ENCODE measurements around the gene ARHGEF19. TPM values are rescaled to one million over a fixed set of nuclear protein-coding genes. Genes with fewer than 3 reads are reported as not detected.

The ARHGEF19 gene
- total RNA-seq, 1 donor from 2014 or later, result 5.7 TPM

GRCh38 chr1:16256478-16256877 is 44.0 kb upstream of the ARHGEF19 start:
- no peaks in the 10 kb centered on the region for H3K9me3 Mint-ChIP-seq (ENCODE audit: unreplicated experiment)
- H3K27me3 ChIP-seq (ENCODE audit: insufficient read depth, low read length), result no peaks in the 10 kb centered on the region
- no peak for DNase-seq (ENCODE audit: low read depth)
- H3K4me3 Mint-ChIP-seq (ENCODE audit: unreplicated experiment), result no peak overlapping the region
- H3K27ac Mint-ChIP-seq (ENCODE audit: unreplicated experiment), result peak overlapping the region; percentile 53
- H4K20me1 ChIP-seq (ENCODE audit: insufficient read depth, low read length), result peaks cover 8% of the 10 kb centered on the region
- H3K36me3 ChIP-seq (ENCODE audit: insufficient read depth, low read length), result peaks cover 5% of the 10 kb centered on the region
- H3K4me2 ChIP-seq (ENCODE audit: low read length), result no peak overlapping the region
- H3K9ac ChIP-seq (ENCODE audit: low read length), result no peak overlapping the region
- no peak overlapping the region for H3K4me3 ChIP-seq (ENCODE audit: insufficient read depth, low read depth, low read length)
- no peaks in the 10 kb centered on the region for H3K27me3 Mint-ChIP-seq (ENCODE audit: low read depth, unreplicated experiment)
- peaks cover 48% of the 10 kb centered on the region for H3K4me1 Mint-ChIP-seq (ENCODE audit: low read depth, unreplicated experiment)
- peaks cover 23% of the 10 kb centered on the region for H3K36me3 Mint-ChIP-seq (ENCODE audit: low read depth, unreplicated experiment)
- no peaks in the 10 kb centered on the region for H3K79me2 ChIP-seq (ENCODE audit: insufficient read depth, low read length)
- no peak for FAIRE-seq
- peaks cover 14% of the 10 kb centered on the region for H3K4me1 ChIP-seq (ENCODE audit: insufficient read depth, low read length)
- no peak overlapping the region for H2AFZ ChIP-seq (ENCODE audit: low read depth, low read length)
- H3K9me3 ChIP-seq (ENCODE audit: insufficient read depth, low read depth, low read length), result no peaks in the 10 kb centered on the region
- H3K27ac ChIP-seq (ENCODE audit: low read depth, low read length), result no peak overlapping the region
- no peak for TF ChIP-seq CTCF (IDR thresholded peaks at IDR 0.05; ENCODE audit: insufficient read depth, low read depth, low read length)
- TF ChIP-seq EZH2 (IDR thresholded peaks at IDR 0.05; ENCODE audit: insufficient read depth, low read length), result no peak

GRCh38 chr1:16254263-16254928 is 41.9 kb upstream of the ARHGEF19 start:
- peaks cover 9% of the 10 kb centered on the region for H4K20me1 ChIP-seq (ENCODE audit: insufficient read depth, low read length)
- H3K4me2 ChIP-seq (ENCODE audit: low read length), result peak overlapping the region; percentile 40
- TF ChIP-seq CTCF (IDR thresholded peaks at IDR 0.05; ENCODE audit: insufficient read depth, low read depth, low read length) (no peak), EZH2 (IDR thresholded peaks at IDR 0.05; ENCODE audit: insufficient read depth, low read length) (no peak)
- H3K9ac ChIP-seq (ENCODE audit: low read length), result no peak overlapping the region
- peaks cover 48% of the 10 kb centered on the region for H3K4me1 Mint-ChIP-seq (ENCODE audit: low read depth, unreplicated experiment)
- peak overlapping the region; percentile 20 for H3K27ac Mint-ChIP-seq (ENCODE audit: unreplicated experiment)
- no peaks in the 10 kb centered on the region for H3K9me3 Mint-ChIP-seq (ENCODE audit: unreplicated experiment)
- no peak overlapping the region for H3K27ac ChIP-seq (ENCODE audit: low read depth, low read length)
- peaks cover 18% of the 10 kb centered on the region for H3K36me3 ChIP-seq (ENCODE audit: insufficient read depth, low read length)
- FAIRE-seq, result no peak
- peaks cover 11% of the 10 kb centered on the region for H3K4me1 ChIP-seq (ENCODE audit: insufficient read depth, low read length)
- no peaks in the 10 kb centered on the region for H3K27me3 ChIP-seq (ENCODE audit: insufficient read depth, low read length)
- peaks cover 33% of the 10 kb centered on the region for H3K36me3 Mint-ChIP-seq (ENCODE audit: low read depth, unreplicated experiment)
- H3K9me3 ChIP-seq (ENCODE audit: insufficient read depth, low read depth, low read length), result no peaks in the 10 kb centered on the region
- H2AFZ ChIP-seq (ENCODE audit: low read depth, low read length), result no peak overlapping the region
- no peaks in the 10 kb centered on the region for H3K79me2 ChIP-seq (ENCODE audit: insufficient read depth, low read length)
- no peak overlapping the region for H3K4me3 ChIP-seq (ENCODE audit: insufficient read depth, low read depth, low read length)
- DNase-seq (ENCODE audit: low read depth), result peak; percentile 68
- H3K27me3 Mint-ChIP-seq (ENCODE audit: low read depth, unreplicated experiment), result no peaks in the 10 kb centered on the region
- no peak overlapping the region for H3K4me3 Mint-ChIP-seq (ENCODE audit: unreplicated experiment)

GRCh38 chr1:16253332-16253922 is 41.0 kb upstream of the ARHGEF19 start:
- FAIRE-seq, result no peak
- peaks cover 21% of the 10 kb centered on the region for H3K4me1 ChIP-seq (ENCODE audit: insufficient read depth, low read length)

More at GRCh38 chr1:16253332-16253922, 41.0 kb upstream of the ARHGEF19 start:
- Histone ChIP-seq H3K9me3 (ENCODE audit: insufficient read depth, low read depth, low read length) (no peaks in the 10 kb centered on the region), H3K27me3 (ENCODE audit: insufficient read depth, low read length) (no peaks in the 10 kb centered on the region), H3K79me2 (ENCODE audit: insufficient read depth, low read length) (no peaks in the 10 kb centered on the region), H3K9ac (ENCODE audit: low read length) (no peak overlapping the region), H2AFZ (ENCODE audit: low read depth, low read length) (no peak overlapping the region), H3K4me3 (ENCODE audit: insufficient read depth, low read depth, low read length) (no peak overlapping the region), H4K20me1 (ENCODE audit: insufficient read depth, low read length) (peaks cover 16% of the 10 kb centered on the region), H3K27ac (ENCODE audit: low read depth, low read length) (no peak overlapping the region), H3K36me3 (ENCODE audit: insufficient read depth, low read length) (peaks cover 18% of the 10 kb centered on the region), H3K4me2 (ENCODE audit: low read length) (no peak overlapping the region)
- no peak overlapping the region for H3K4me3 Mint-ChIP-seq (ENCODE audit: unreplicated experiment)
- H3K27ac Mint-ChIP-seq (ENCODE audit: unreplicated experiment), result no peak overlapping the region
- peaks cover 55% of the 10 kb centered on the region for H3K4me1 Mint-ChIP-seq (ENCODE audit: low read depth, unreplicated experiment)
- no peak for DNase-seq (ENCODE audit: low read depth)
- no peaks in the 10 kb centered on the region for H3K9me3 Mint-ChIP-seq (ENCODE audit: unreplicated experiment)
- H3K27me3 Mint-ChIP-seq (ENCODE audit: low read depth, unreplicated experiment), result no peaks in the 10 kb centered on the region
- H3K36me3 Mint-ChIP-seq (ENCODE audit: low read depth, unreplicated experiment), result peaks cover 37% of the 10 kb centered on the region
- TF ChIP-seq EZH2 (IDR thresholded peaks at IDR 0.05; ENCODE audit: insufficient read depth, low read length) (no peak), CTCF (IDR thresholded peaks at IDR 0.05; ENCODE audit: insufficient read depth, low read depth, low read length) (no peak)
